HepG2 (cell line): ENCODE measurements around the gene PRR12. TPM values are rescaled to one million over a fixed set of nuclear protein-coding genes. Genes with fewer than 3 reads are reported as not detected.

Experiments
- ATAC-seq: fragments of 200-7000 bp; cut with Tn5 transposase; 3 replicates; pipeline ENCODE4 v1.9.1; 2020; ENCODE audit warnings: mild to moderate bottlenecking, moderate library complexity
- BruUV-seq: library from RNA; stranded (reverse); fragments of 400-500 nt; replicated peaks from 2 replicates; lab custom pipeline; 2021; lab: Mats Ljungman, UMichigan
- CTCF ChIA-PET: fragments of 300-600 bp; formaldehyde crosslinking; extraction: SDS; loops from one replicate; lab custom pipeline; 2021; ENCODE audit warnings: low total read pairs, inconsistent platforms, low intra/inter-chr PET ratio; lab: Yijun Ruan, JAX
- POLR2A ChIA-PET: fragments of 350-600 bp; sonication (Branson Sonifier 250); formaldehyde crosslinking; loops from one replicate; lab custom pipeline; 2020; ENCODE audit warnings: antibody characterized with exemption, inconsistent platforms; lab: Yijun Ruan, JAX
- DNase-seq: peaks from one replicate; pipeline ENCODE4 v3.0.0-alpha.2; 2015; ENCODE audit warnings: low spot score
- FAIRE-seq: peaks from 3 replicates; lab custom pipeline; 2011; peaks lifted over from hg19 to GRCh38; lab: Jason Lieb, UNC
- H2AFZ ChIP-seq: one replicate; pipeline ENCODE4 v1.6.1; 2011; ENCODE audit warnings: low read length, inconsistent platforms
- H3K27ac ChIP-seq: fragments of 300-600 bp; 3 replicates; pipeline ENCODE4 v1.8.0; 2011; ENCODE audit warnings: mixed run types, mild to moderate bottlenecking, mixed read lengths, low read length, inconsistent platforms; ENCODE audit not compliant: insufficient read depth; ENCODE audit errors: extremely low read length
- H3K27me3 ChIP-seq, 2 experiments: fragments of 200-600 bp in 1 of 2; 2 replicates in 1 of 2; 3 replicates in 1 of 2; pipeline versions ENCODE4 v1.6.0 to v1.8.0; 2011; ENCODE audit warnings: low read length in 2 of 2, mild to moderate bottlenecking in 2 of 2, moderate library complexity in 2 of 2, inconsistent platforms in 1 of 2; ENCODE audit not compliant: insufficient read depth in 2 of 2, control insufficient read depth in 1 of 2
- H3K36me3 ChIP-seq, 2 experiments: fragments of 200-600 bp in 1 of 2; replicated peaks in 1 of 2; 2 replicates in 1 of 2; 3 replicates in 1 of 2; pipeline versions ENCODE4 v1.5.1 to v1.8.0; 2011; ENCODE audit warnings: low read length in 2 of 2, inconsistent platforms in 1 of 2; ENCODE audit not compliant: insufficient read depth in 2 of 2, control insufficient read depth in 1 of 2
- H3K4me1 ChIP-seq: 2 replicates; pipeline ENCODE4 v1.5.1; 2012; ENCODE audit warnings: low read length, inconsistent platforms; ENCODE audit not compliant: insufficient read depth
- H3K4me2 ChIP-seq: 2 replicates; pipeline ENCODE4 v1.6.0; 2011; ENCODE audit warnings: low read depth, low read length, inconsistent platforms
- H3K4me3 ChIP-seq, 3 experiments: fragments of 200-600 bp in 1 of 3; sonication (generic), shearing (Covaris generic) in 1 of 3; replicated peaks in 1 of 3; 2 replicates each; pipeline ENCODE4 v1.5.1; 2011 to 2016; ENCODE audit warnings: low read length in 3 of 3, inconsistent platforms in 2 of 3, low read depth in 2 of 3, mild to moderate bottlenecking in 2 of 3, control low read depth in 1 of 3, mixed read lengths in 1 of 3; ENCODE audit not compliant: insufficient read depth in 1 of 3
- H3K79me2 ChIP-seq: one replicate; pipeline ENCODE4 v1.6.1; 2011; ENCODE audit warnings: low read length, inconsistent platforms; ENCODE audit not compliant: insufficient read depth
- H3K9ac ChIP-seq: 2 replicates; pipeline ENCODE4 v1.6.0; 2011; ENCODE audit warnings: mild to moderate bottlenecking, low read depth, low read length, inconsistent platforms; ENCODE audit not compliant: insufficient read depth
- H3K9me3 ChIP-seq: 2 replicates; pipeline ENCODE4 v1.5.1; 2012; ENCODE audit warnings: mild to moderate bottlenecking, low read length
- H4K20me1 ChIP-seq: 2 replicates; pipeline ENCODE4 v1.6.0; 2011; ENCODE audit warnings: inconsistent platforms, mild to moderate bottlenecking, low read length, moderate library complexity; ENCODE audit not compliant: insufficient read depth
- AKAP8 ChIP-seq: sonication (generic); formaldehyde crosslinking; IDR thresholded peaks from 2 replicates; pipeline ENCODE4 v1.5.1; 2020; ENCODE audit warnings: mild to moderate bottlenecking, missing genetic modification reagents
- HOXA7 ChIP-seq: sonication (generic); formaldehyde crosslinking; IDR thresholded peaks from 2 replicates; pipeline ENCODE4 v1.8.1; 2022; ENCODE audit warnings: mild to moderate bottlenecking, missing genetic modification reagents, moderate library complexity
- MAFG ChIP-seq: sonication (generic); formaldehyde crosslinking; IDR thresholded peaks from 2 replicates; pipeline ENCODE4 v1.5.1; 2020; ENCODE audit warnings: mild to moderate bottlenecking, missing genetic modification reagents
- NR2C2 ChIP-seq: sonication (generic); formaldehyde crosslinking; IDR thresholded peaks from 2 replicates; pipeline ENCODE4 v1.4.0; 2020; ENCODE audit warnings: missing genetic modification reagents, mild to moderate bottlenecking, moderate library complexity, borderline replicate concordance
- SNAPC2 ChIP-seq: sonication (generic); formaldehyde crosslinking; IDR thresholded peaks from 2 replicates; pipeline ENCODE4 v1.8.1; 2022; ENCODE audit warnings: mild to moderate bottlenecking, missing genetic modification reagents
- SOX13 ChIP-seq, 3 experiments: fragments of 450-650 bp in 1 of 3; sonication (generic) in 1 of 3; formaldehyde crosslinking in 1 of 3; IDR thresholded peaks in 2 of 3; conservative IDR thresholded peaks in 1 of 3; 2 replicates each; pipeline versions ENCODE4 v1.5.0 to v1.6.1; 2016 to 2020; ENCODE audit warnings: antibody characterized with exemption in 1 of 3, mild to moderate bottlenecking in 1 of 3, missing compliant biosample characterization in 1 of 3, missing genetic modification reagents in 1 of 3, moderate library complexity in 1 of 3
- ZBTB8A ChIP-seq: sonication (generic); formaldehyde crosslinking; IDR thresholded peaks from 2 replicates; pipeline ENCODE4 v1.4.0; 2020; ENCODE audit warnings: mild to moderate bottlenecking, low read depth, missing genetic modification reagents, borderline replicate concordance
- ZMYM3 ChIP-seq: sonication (generic); formaldehyde crosslinking; IDR thresholded peaks from 2 replicates; pipeline ENCODE4 v1.5.1; 2020; ENCODE audit warnings: mild to moderate bottlenecking, missing genetic modification reagents
- ZNF550 ChIP-seq: sonication (generic); formaldehyde crosslinking; IDR thresholded peaks from 2 replicates; pipeline ENCODE4 v1.4.0; 2020; ENCODE audit warnings: mild to moderate bottlenecking, missing genetic modification reagents, borderline replicate concordance
- ZNF660 ChIP-seq: sonication (generic); formaldehyde crosslinking; IDR thresholded peaks from 2 replicates; pipeline ENCODE4 v1.5.1; 2020; ENCODE audit warnings: mild to moderate bottlenecking, low read depth, missing genetic modification reagents, borderline replicate concordance
- ZNF747 ChIP-seq: sonication (generic); formaldehyde crosslinking; IDR thresholded peaks from 2 replicates; pipeline ENCODE4 v1.8.1; 2023; ENCODE audit warnings: missing genetic modification reagents, mild to moderate bottlenecking, borderline replicate concordance
- WGBS: methylation state at CpG from one replicate; pipeline ENCODE4 v1.1.6; 2017; ENCODE audit warnings: low lambda C conversion rate; 5-methylcytosine and 5-hydroxymethylcytosine counted together
- in situ Hi-C: cut with HindIII; loops from 2 replicates; pipeline ENCODE4 v1.10.0; 2017; ENCODE audit warnings: low pct_unique_long_range_greater_than_20kb; ENCODE audit not compliant: extremely low pct_ligation_motif_present
- intact Hi-C: fragments of 100-400 bp; cut with micrococcal nuclease; formaldehyde crosslinking; loops from one replicate; pipeline ENCODE4 v1.10.0; 2022; ENCODE audit not compliant: unreplicated experiment
- polyA plus RNA-seq, 8 experiments: library from polyadenylated mRNA; depleted of rRNA in 3 of 8; stranded (reverse) in 7 of 8; unstranded in 1 of 8; fragments of >200 nt; fragmentation: Illumina TruSeq in 4 of 8; extraction: Trizol in 4 of 8; gene quantifications; 2 replicates each; pipeline versions ENCODE4 v1.2.1 to v1.2.3, GENCODE V29; 2011 to 2016; ENCODE audit warnings: low read depth in 4 of 8, missing spikeins in 1 of 8, mixed read lengths in 1 of 8; ENCODE audit not compliant: insufficient read depth in 1 of 8
- total RNA-seq, 5 experiments: library from RNA; depleted of rRNA; stranded (reverse); fragments of >200 nt; fragmentation: Illumina TruSeq; extraction: Trizol; gene quantifications; 2 replicates each; pipeline ENCODE4 v1.2.3, GENCODE V29; 2016; ENCODE audit warnings: low read depth in 1 of 5
- TF ChIP-seq, protein P1 (sequence below): sonication (generic); formaldehyde crosslinking; IDR thresholded peaks from 2 replicates; pipeline ENCODE4 v1.5.0; 2020; ENCODE audit warnings: missing genetic modification reagents
- TF ChIP-seq, protein P2 (sequence below): sonication (generic); formaldehyde crosslinking; IDR thresholded peaks from 2 replicates; pipeline ENCODE4 v1.8.0; 2022; ENCODE audit warnings: missing genetic modification reagents, mild to moderate bottlenecking, inconsistent platforms, borderline replicate concordance
- TF ChIP-seq, protein P3 (sequence below): sonication (generic); formaldehyde crosslinking; IDR thresholded peaks from 2 replicates; pipeline ENCODE4 v1.4.0; 2020; ENCODE audit warnings: mild to moderate bottlenecking, missing genetic modification reagents, borderline replicate concordance

Gene PRR12
- total and polyA plus RNA-seq, 2 of the 13 experiments (the other 11 are each of a cell fraction or from before 2014, with no cell fraction given) = 0.62 to 1.5 TPM

DNA sequence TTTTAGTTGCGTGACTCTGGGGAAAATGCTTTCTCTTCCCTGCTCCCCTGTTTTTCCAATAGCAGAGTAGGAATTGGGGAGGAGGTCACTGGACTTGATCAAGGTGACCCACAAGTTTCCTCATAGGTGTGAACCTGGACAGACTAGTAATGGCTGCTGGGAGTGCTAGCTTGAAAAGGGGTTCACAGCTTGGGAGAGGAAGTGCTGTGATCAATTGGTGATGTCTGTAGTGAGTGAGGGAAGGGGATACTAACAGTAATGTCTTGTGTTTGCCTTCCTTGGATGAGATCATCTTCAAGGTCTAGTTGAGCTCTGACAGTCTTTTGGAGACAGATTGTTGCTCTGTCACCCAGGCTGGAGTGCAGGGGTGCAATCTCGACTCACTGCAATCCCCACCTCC is 76.5 kb downstream of the PRR12 start:
- Histone ChIP-seq H3K9me3 (no peaks in the 10 kb centered on the region), H3K9ac (peak overlapping the region; percentile 90; the same call in 1 of the 2 replicates), H3K27me3 (no peaks in the 10 kb centered on the region; a peak in 2 of 5 replicates), H3K4me3 (no peak overlapping the region; a peak in 1 of 6 replicates), H3K27ac (peak overlapping the region; percentile 20), H2AFZ (no peak overlapping the region), H3K79me2 (peaks cover 30% of the 10 kb centered on the region), H3K36me3 (peaks cover 6 to 15% of the 10 kb centered on the region in 2 experiments; a peak in 4 of 5 replicates), H3K4me1 (peaks cover 40% of the 10 kb centered on the region), H4K20me1 (peaks cover 5% of the 10 kb centered on the region; the same call in 1 of the 2 replicates), H3K4me2 (peak overlapping the region; percentile 98)
- FAIRE-seq (no peak), ATAC-seq (no peak), DNase-seq (no peak)
- WGBS = 96% methylated on average over 2 of the region's 2 CpGs
- no TSS peak for BruUV-seq
- intact Hi-C loops = no loop called here
- CTCF ChIA-PET = no interaction called here
- POLR2A ChIA-PET = interaction anchor here (1.1 to 5.7 kb wide), 2 partner anchors 9 to 26 kb away, joined by 6 to 92 read pairs; partner anchors contain the start of genes RRAS and SCAF1
- in situ Hi-C loops = no loop called here
- TF ChIP-seq ZNF550 (CRISPR knock-in tag) (no peak), ZBTB8A (CRISPR knock-in tag) (no peak), NR2C2 (CRISPR knock-in tag) (no peak), ZNF660 (CRISPR knock-in tag) (no peak), HOXA7 (CRISPR knock-in tag) (no peak), SNAPC2 (CRISPR knock-in tag) (no peak)

DNA sequence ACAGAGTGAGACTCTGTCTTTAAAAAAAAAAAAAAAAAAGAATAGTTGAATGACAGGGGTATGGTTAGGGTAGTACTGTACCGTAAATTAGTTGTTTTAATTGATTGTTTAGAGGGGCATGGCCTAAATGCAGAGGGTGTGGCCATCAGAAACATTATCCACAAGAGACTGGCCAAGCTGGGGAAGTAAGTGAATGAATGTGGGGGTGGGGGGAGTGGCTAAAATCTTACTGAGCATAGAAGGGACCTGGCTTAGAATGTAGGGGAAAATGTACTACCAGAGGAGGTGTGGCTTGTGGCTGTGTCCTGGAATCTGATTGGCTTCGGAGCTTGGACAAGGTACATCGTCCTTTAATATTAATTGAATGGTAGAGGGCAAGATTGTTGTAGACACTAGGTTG is 78.5 kb downstream of the PRR12 start:
- H3K9ac ChIP-seq = no peak overlapping the region
- H3K4me1 ChIP-seq = peaks cover 28% of the 10 kb centered on the region
- BruUV-seq = no TSS peak
- H4K20me1 ChIP-seq = no peaks in the 10 kb centered on the region
- 100% methylated on average over 3 of the region's 3 CpGs for WGBS
- intact Hi-C loops = no loop called here
- no peaks in the 10 kb centered on the region; a peak in 2 of 5 replicates for H3K27me3 ChIP-seq
- in situ Hi-C loops = no loop called here
- FAIRE-seq (no peak), ATAC-seq (no peak), DNase-seq (no peak)
- H3K4me3 ChIP-seq = no peak overlapping the region
- no peak overlapping the region for H2AFZ ChIP-seq
- no peaks in the 10 kb centered on the region for H3K9me3 ChIP-seq
- no peak overlapping the region for H3K27ac ChIP-seq
- ChIA-PET POLR2A (no interaction called here), CTCF (no interaction called here)
- H3K79me2 ChIP-seq = peaks cover 26% of the 10 kb centered on the region
- H3K4me2 ChIP-seq = no peak overlapping the region
- peaks cover 1 to 6% of the 10 kb centered on the region in 2 experiments; a peak in 3 of 5 replicates for H3K36me3 ChIP-seq
- TF ChIP-seq, protein P1, sequence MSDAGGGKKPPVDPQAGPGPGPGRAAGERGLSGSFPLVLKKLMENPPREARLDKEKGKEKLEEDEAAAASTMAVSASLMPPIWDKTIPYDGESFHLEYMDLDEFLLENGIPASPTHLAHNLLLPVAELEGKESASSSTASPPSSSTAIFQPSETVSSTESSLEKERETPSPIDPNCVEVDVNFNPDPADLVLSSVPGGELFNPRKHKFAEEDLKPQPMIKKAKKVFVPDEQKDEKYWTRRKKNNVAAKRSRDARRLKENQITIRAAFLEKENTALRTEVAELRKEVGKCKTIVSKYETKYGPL (CRISPR knock-in tag) = no peak
- TF ChIP-seq SOX13 (IDR thresholded peaks at IDR 0.05) (no peak), SOX13 (CRISPR knock-in tag; conservative IDR thresholded peaks at IDR 0.05 in 1 of 2, IDR thresholded peaks at IDR 0.05 in 1 of 2) (no peak), ZNF747 (CRISPR knock-in tag) (no peak), AKAP8 (CRISPR knock-in tag) (no peak), ZMYM3 (CRISPR knock-in tag) (no peak), MAFG (CRISPR knock-in tag) (no peak)
- TF ChIP-seq, protein P2, sequence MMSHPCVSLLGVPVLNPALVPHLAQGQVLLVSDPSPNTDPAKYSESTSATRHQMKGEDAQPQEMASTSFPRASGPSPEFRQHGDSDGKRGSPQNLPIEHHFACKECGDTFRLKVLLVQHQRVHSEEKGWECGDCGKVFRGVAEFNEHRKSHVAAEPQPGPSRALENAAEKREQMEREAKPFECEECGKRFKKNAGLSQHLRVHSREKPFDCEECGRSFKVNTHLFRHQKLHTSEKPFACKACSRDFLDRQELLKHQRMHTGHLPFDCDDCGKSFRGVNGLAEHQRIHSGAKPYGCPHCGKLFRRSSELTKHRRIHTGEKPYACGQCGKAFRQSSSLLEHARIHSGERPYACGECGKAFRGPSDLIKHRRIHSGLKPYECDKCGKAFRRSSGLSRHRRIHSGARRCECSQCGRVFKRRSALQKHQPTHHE (CRISPR knock-in tag) = no peak
- TF ChIP-seq, protein P3, sequence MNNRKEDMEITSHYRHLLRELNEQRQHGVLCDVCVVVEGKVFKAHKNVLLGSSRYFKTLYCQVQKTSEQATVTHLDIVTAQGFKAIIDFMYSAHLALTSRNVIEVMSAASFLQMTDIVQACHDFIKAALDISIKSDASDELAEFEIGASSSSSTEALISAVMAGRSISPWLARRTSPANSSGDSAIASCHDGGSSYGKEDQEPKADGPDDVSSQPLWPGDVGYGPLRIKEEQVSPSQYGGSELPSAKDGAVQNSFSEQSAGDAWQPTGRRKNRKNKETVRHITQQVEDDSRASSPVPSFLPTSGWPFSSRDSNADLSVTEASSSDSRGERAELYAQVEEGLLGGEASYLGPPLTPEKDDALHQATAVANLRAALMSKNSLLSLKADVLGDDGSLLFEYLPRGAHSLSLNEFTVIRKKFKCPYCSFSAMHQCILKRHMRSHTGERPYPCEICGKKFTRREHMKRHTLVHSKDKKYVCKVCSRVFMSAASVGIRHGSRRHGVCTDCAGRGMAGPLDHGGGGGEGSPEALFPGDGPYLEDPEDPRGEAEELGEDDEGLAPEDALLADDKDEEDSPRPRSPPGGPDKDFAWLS = no peak
